Hepatocyte (in vitro differentiated cells): ENCODE measurements around the gene BCAS4.

Experiments used
- EZH2 ChIP-seq: fragments of 200-600 bp; sonication (generic); IDR thresholded peaks from 2 replicates; pipeline ENCODE4 v1.6.1; 2016; ENCODE audit warnings: antibody characterized with exemption, mild to moderate bottlenecking, borderline replicate concordance
- EZH2phosphoT487 ChIP-seq: fragments of 200-600 bp; sonication (generic); IDR thresholded peaks from one replicate; pipeline ENCODE4 v1.6.1; 2018; ENCODE audit warnings: antibody characterized with exemption, mild to moderate bottlenecking, low read depth, moderate library complexity; ENCODE audit not compliant: unreplicated experiment, severe bottlenecking
- TF ChIP-seq, protein P1 (sequence below): fragments of 200-600 bp; sonication (generic); IDR thresholded peaks from 2 replicates; pipeline ENCODE4 v1.5.1; 2016; ENCODE audit warnings: antibody characterized with exemption, mild to moderate bottlenecking; ENCODE audit not compliant: poor library complexity

DNA sequence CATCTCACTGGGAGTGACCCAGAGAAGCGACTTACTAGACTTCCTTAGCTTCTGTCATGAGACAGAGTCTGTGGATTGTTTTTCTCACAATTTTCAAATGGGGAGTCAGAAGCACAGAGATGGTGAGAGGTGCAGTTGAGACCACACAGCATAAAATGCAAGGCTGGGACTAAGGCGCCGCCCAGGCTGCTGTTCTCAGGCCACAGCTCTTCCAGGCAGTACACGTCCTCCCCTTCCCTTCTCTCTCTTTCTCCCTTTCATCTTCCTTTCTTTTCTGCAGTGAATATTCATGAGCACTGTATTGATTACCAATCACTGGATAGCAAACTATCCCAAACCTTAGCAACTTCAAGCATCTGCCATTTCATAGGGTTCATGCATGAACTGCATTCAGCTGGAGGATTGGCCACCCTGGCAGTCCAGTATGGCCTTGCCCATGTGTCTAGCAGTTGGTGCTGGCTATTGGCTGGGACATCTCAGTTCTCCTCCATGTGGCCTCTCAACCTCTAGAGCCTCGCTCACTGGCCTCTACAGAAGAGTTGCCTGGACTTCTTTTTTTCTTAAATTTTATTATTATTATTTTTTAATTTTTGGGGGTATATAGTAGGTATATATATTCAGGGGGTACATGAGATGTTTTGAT is 11.4 kb downstream of the BCAS4 start:
- TF ChIP-seq EZH2phosphoT487 (no peak), EZH2 (no peak)
- TF ChIP-seq, protein P1, sequence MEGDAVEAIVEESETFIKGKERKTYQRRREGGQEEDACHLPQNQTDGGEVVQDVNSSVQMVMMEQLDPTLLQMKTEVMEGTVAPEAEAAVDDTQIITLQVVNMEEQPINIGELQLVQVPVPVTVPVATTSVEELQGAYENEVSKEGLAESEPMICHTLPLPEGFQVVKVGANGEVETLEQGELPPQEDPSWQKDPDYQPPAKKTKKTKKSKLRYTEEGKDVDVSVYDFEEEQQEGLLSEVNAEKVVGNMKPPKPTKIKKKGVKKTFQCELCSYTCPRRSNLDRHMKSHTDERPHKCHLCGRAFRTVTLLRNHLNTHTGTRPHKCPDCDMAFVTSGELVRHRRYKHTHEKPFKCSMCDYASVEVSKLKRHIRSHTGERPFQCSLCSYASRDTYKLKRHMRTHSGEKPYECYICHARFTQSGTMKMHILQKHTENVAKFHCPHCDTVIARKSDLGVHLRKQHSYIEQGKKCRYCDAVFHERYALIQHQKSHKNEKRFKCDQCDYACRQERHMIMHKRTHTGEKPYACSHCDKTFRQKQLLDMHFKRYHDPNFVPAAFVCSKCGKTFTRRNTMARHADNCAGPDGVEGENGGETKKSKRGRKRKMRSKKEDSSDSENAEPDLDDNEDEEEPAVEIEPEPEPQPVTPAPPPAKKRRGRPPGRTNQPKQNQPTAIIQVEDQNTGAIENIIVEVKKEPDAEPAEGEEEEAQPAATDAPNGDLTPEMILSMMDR: no peak
